Progenitor cell of endocrine pancreas (in vitro differentiated cells): ENCODE measurements around the gene GFAP. TPM values are rescaled to one million over a fixed set of nuclear protein-coding genes. Genes with fewer than 3 reads are reported as not detected.

Experiments
- DNase-seq: peaks from one replicate; pipeline ENCODE4 v3.0.0; 2021; ENCODE audit warnings: low spot score; ENCODE audit not compliant: unreplicated experiment
- H3K27ac Mint-ChIP-seq: 2 replicates; pipeline ENCODE4 v1.8.0; 2021; ENCODE audit warnings: mild to moderate bottlenecking, moderate library complexity, mixed read lengths
- H3K27me3 Mint-ChIP-seq: 2 replicates; pipeline ENCODE4 v1.8.0; 2021; ENCODE audit warnings: mixed read lengths
- H3K36me3 Mint-ChIP-seq: 2 replicates; pipeline ENCODE4 v1.8.0; 2022; ENCODE audit warnings: mixed read lengths; ENCODE audit not compliant: insufficient read depth
- H3K4me1 Mint-ChIP-seq: 2 replicates; pipeline ENCODE4 v1.8.0; 2021; ENCODE audit warnings: low read depth, mixed read lengths
- H3K4me3 Mint-ChIP-seq: 2 replicates; pipeline ENCODE4 v1.8.0; 2021; ENCODE audit warnings: low read depth, mild to moderate bottlenecking, moderate library complexity, mixed read lengths
- H3K9me3 Mint-ChIP-seq: 2 replicates; pipeline ENCODE4 v1.8.0; 2021; ENCODE audit warnings: low read depth, mixed read lengths
- total RNA-seq: library from RNA; stranded (reverse); gene quantifications from 2 replicates; pipeline ENCODE4 v1.2.1, GENCODE V29; 2021
- TF ChIP-seq, protein P1 (sequence below): fragments of 200-600 bp; sonication (generic); IDR thresholded peaks from one replicate; pipeline ENCODE4 v1.5.0; 2021; ENCODE audit warnings: antibody characterized with exemption, mild to moderate bottlenecking; ENCODE audit not compliant: unreplicated experiment

Gene GFAP
- total RNA-seq, 1 donor from 2014 or later: not detected

GRCh38 chr17:44912763-44913544, 2.3 kb downstream of the GFAP start:
- no peak overlapping the region for H3K4me3 Mint-ChIP-seq
- no peaks in the 10 kb centered on the region for H3K4me1 Mint-ChIP-seq
- H3K27me3 Mint-ChIP-seq: peaks cover 52% of the 10 kb centered on the region
- DNase-seq: no peak
- H3K27ac Mint-ChIP-seq: no peak overlapping the region
- H3K36me3 Mint-ChIP-seq: no peaks in the 10 kb centered on the region
- no peaks in the 10 kb centered on the region for H3K9me3 Mint-ChIP-seq
- TF ChIP-seq, protein P1, sequence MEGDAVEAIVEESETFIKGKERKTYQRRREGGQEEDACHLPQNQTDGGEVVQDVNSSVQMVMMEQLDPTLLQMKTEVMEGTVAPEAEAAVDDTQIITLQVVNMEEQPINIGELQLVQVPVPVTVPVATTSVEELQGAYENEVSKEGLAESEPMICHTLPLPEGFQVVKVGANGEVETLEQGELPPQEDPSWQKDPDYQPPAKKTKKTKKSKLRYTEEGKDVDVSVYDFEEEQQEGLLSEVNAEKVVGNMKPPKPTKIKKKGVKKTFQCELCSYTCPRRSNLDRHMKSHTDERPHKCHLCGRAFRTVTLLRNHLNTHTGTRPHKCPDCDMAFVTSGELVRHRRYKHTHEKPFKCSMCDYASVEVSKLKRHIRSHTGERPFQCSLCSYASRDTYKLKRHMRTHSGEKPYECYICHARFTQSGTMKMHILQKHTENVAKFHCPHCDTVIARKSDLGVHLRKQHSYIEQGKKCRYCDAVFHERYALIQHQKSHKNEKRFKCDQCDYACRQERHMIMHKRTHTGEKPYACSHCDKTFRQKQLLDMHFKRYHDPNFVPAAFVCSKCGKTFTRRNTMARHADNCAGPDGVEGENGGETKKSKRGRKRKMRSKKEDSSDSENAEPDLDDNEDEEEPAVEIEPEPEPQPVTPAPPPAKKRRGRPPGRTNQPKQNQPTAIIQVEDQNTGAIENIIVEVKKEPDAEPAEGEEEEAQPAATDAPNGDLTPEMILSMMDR: no peak

DNA sequence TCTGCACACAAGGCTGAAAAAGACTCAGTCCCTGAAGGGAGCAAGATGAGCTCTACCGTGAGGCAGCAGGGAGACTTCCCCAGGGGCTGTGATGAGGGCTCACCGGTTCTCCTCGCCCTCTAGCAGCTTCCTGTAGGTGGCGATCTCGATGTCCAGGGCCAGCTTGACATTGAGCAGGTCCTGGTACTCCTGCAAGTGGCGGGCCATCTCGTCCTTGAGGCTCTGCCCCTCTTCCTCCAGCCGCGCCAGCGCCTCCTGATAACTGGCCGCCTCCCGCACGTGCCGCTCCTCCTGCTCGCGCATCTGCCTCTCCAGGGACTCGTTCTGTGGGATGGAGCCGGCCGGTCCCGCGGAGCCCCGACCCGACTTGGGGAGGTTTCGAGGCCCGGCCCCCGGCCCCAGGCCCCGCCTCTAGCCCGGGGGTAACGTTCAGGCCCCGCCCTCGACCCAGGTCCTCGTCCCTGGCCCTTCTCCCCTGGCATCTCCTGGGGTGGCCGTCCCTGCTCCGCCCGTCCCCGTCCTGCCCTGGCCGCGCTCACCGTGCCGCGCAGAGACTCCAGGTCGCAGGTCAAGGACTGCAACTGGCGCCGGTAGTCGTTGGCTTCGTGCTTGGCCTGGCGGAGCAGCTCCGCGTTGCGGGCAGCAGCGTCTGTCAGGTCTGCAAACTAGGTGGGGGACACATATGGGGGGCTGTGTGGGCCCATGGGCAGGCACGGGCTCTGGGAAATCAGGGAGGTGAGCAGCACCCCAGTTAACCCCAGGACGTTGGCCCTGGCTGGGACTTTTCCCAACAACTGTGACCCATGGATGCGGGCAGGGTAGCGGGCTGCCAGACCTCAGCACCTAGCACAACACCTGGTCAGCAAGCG, 3.9 kb downstream of the GFAP start:
- Mint-ChIP-seq H3K36me3 (no peaks in the 10 kb centered on the region), H3K27ac (no peak overlapping the region), H3K9me3 (no peaks in the 10 kb centered on the region), H3K27me3 (peaks cover 54% of the 10 kb centered on the region), H3K4me3 (peak overlapping the region; percentile 50), H3K4me1 (no peaks in the 10 kb centered on the region)
- TF ChIP-seq, protein P1: peak; percentile 71
- peak; percentile 58 for DNase-seq

DNA sequence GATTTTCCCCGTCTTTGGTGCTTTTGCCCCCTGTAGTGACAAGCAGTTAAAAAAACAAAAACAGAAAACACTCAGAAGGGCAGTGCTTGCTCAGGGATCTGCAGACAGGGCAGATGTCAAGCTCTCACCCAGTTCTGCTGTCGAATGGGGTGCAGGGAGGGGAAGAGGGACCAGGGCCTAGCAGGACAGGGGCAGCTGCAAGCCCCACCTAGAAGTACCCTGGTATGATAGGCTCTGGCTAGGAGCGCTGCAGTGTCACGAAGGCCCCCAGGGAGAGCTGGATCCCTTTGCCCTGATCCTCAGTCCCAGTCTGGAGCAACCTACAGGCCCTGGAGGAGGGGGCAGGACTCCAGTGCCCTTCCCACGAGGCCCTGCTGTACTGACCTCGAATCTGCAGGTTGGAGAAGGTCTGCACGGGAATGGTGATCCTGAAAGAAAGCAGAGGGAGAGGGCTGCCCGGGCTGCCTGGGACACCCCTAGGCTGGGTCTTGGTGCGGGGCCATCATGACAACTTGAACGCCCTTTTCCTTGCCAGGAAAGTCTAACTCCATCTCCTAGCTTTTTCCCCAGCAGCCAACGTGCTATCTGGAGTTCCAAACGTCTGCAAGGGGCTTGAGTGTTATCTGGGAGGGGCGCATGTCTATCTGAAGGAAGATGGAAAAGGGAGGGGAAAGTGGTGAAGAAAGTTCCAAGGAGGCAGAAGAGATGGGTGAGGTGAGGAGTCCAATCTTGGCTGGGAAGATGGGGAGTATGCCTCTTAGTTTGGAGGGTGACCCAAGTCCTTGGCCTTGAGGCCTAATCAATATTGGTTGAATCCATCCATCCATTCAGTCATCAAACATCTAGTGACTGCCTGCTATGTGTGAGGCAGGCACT, 4.8 kb downstream of the GFAP start:
- no peaks in the 10 kb centered on the region for H3K36me3 Mint-ChIP-seq
- no peaks in the 10 kb centered on the region for H3K9me3 Mint-ChIP-seq
- H3K4me3 Mint-ChIP-seq: no peak overlapping the region
- no peak for DNase-seq
- no peak overlapping the region for H3K27ac Mint-ChIP-seq
- TF ChIP-seq, protein P1: no peak
- H3K4me1 Mint-ChIP-seq: no peaks in the 10 kb centered on the region
- peaks cover 57% of the 10 kb centered on the region for H3K27me3 Mint-ChIP-seq

DNA sequence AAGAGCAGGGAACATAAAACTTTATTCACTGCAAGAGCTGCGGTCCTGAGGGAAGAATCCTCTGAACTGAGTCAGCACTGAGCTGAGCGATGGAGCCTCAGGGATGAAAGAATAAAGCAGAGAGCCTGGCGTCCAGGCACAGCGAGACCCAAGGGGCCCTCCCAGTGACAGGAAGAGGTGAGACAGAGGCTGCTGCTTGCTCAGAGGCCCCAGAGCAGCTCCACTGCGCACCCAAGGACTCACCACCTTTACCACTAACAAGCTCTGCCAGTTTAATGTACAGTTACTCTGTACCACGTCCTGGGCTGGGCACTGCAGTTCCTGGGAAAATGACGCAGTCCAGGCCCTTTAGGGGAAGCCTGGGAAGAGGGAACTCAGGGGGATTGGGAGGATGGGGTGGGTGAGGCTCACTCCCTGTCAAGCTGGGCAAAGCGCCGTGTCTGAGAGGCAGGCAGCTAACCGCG, 5.6 kb downstream of the GFAP start:
- DNase-seq: no peak
- Mint-ChIP-seq H3K9me3 (no peaks in the 10 kb centered on the region), H3K4me3 (no peak overlapping the region), H3K36me3 (no peaks in the 10 kb centered on the region), H3K27ac (no peak overlapping the region), H3K27me3 (peaks cover 57% of the 10 kb centered on the region), H3K4me1 (no peaks in the 10 kb centered on the region)
- TF ChIP-seq, protein P1: no peak
